Thyroid gland (tissue), 4 donors: ENCODE results near the gene ARL13B.

Source experiments
- CTCF ChIP-seq, 6 experiments: fragments of 200-600 bp in 3 of 6; fragments of 450-650 bp in 3 of 6; sonication (generic) in 3 of 6; IDR thresholded peaks; one replicate each; pipeline ENCODE4 v1.5.1; 2016 to 2019; ENCODE audit warnings: antibody characterized with exemption in 6 of 6, mild to moderate bottlenecking in 2 of 6, inconsistent platforms in 1 of 6, moderate library complexity in 1 of 6
- POLR2A ChIP-seq, 2 donors: fragments of 450-650 bp; IDR thresholded peaks; one replicate each; pipeline ENCODE4 v1.6.1; 2017; ENCODE audit warnings: antibody characterized with exemption in 2 of 2, mild to moderate bottlenecking in 2 of 2, moderate library complexity in 1 of 2

GRCh38 chr3:93992207-93992606 is 12.3 kb downstream of the ARL13B start:
- no peak for TF ChIP-seq CTCF (IDR thresholded peaks at IDR 0.05)
- no peak for TF ChIP-seq POLR2A (IDR thresholded peaks at IDR 0.05)
